ENCODE data around the gene STK26. TPM values are rescaled to one million over a fixed set of nuclear protein-coding genes. Genes with fewer than 3 reads are reported as not detected.
A peak's percentile ranks its signal among the peaks of the same experiment; 100 is the strongest.

The STK26 gene
- total RNA-seq, 4 donors from 2014 or later = 11.6 to 15.9 (median 13.6) TPM

DNA sequence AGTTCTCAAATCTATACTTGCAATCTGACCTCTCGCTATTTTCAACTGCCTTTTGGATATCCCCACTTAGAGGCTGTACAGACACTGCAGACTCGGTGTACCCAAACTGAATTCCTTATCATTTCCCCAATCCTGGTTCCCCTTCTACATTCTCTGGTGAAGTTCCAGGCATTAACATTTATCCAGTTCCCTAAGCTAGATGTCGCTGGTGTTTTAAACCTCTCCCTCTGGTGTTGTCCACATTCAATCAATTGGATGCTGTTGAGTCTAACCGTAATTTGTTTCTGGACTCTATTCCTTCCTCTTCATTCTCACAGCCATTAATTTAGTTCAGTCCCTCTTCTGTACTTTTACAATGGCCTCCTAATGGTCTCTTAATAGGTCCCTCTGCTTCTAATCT lies 7.2 kb upstream of the STK26 start:
- no peak for DNase-seq (ENCODE audit: extremely low spot score)
- Histone ChIP-seq H3K36me3 (no peaks in the 10 kb centered on the region), H3K4me1 (no peaks in the 10 kb centered on the region), H3K27ac (replicated peaks in 1 of 4) (no peak overlapping the region), H3K27me3 (no peaks in the 10 kb centered on the region), H3K9me3 (no peaks in the 10 kb centered on the region), H3K4me3 (no peak overlapping the region)
- intact Hi-C loops (cut with DNase I) = no loop called here
- WGBS = 73% methylated on average over 4 of the region's 4 CpGs
- no peak for TF ChIP-seq POLR2A (IDR thresholded peaks at IDR 0.05; ENCODE audit: low read depth)

GRCh38 chrX:132016628-132017430 lies 6.3 kb upstream of the STK26 start:
- DNase-seq (ENCODE audit: extremely low spot score) = no peak
- no peaks in the 10 kb centered on the region for H3K9me3 ChIP-seq
- no peak overlapping the region for H3K27ac ChIP-seq (replicated peaks in 1 of 4)
- 54% methylated on average over 2 of the region's 2 CpGs for WGBS
- no peaks in the 10 kb centered on the region for H3K27me3 ChIP-seq
- TF ChIP-seq POLR2A (IDR thresholded peaks at IDR 0.05; ENCODE audit: low read depth) (no peak), EP300 (IDR thresholded peaks at IDR 0.05) (no peak), POLR2AphosphoS5 (IDR thresholded peaks at IDR 0.05) (no peak), CTCF (IDR thresholded peaks at IDR 0.05) (no peak)
- no peaks in the 10 kb centered on the region for H3K36me3 ChIP-seq
- intact Hi-C loops (cut with DNase I) = no loop called here
- no peaks in the 10 kb centered on the region for H3K4me1 ChIP-seq
- H3K4me3 ChIP-seq = no peak overlapping the region

GRCh38 chrX:132017431-132018185 lies 5.5 kb upstream of the STK26 start:
- Histone ChIP-seq H3K27ac (replicated peaks in 1 of 4) (no peak overlapping the region), H3K4me1 (peaks cover 0 to 4% (median 3%) of the 10 kb centered on the region in 4 donors), H3K27me3 (no peaks in the 10 kb centered on the region), H3K4me3 (no peak overlapping the region), H3K9me3 (no peaks in the 10 kb centered on the region), H3K36me3 (no peaks in the 10 kb centered on the region)
- no peak for DNase-seq (ENCODE audit: extremely low spot score)
- intact Hi-C loops (cut with DNase I) = no loop called here
- TF ChIP-seq POLR2AphosphoS5 (IDR thresholded peaks at IDR 0.05) (no peak), EP300 (IDR thresholded peaks at IDR 0.05) (no peak), CTCF (IDR thresholded peaks at IDR 0.05) (no peak), POLR2A (IDR thresholded peaks at IDR 0.05; ENCODE audit: low read depth) (no peak)
- WGBS = 79% methylated on average over 1 of the region's 1 CpG

DNA sequence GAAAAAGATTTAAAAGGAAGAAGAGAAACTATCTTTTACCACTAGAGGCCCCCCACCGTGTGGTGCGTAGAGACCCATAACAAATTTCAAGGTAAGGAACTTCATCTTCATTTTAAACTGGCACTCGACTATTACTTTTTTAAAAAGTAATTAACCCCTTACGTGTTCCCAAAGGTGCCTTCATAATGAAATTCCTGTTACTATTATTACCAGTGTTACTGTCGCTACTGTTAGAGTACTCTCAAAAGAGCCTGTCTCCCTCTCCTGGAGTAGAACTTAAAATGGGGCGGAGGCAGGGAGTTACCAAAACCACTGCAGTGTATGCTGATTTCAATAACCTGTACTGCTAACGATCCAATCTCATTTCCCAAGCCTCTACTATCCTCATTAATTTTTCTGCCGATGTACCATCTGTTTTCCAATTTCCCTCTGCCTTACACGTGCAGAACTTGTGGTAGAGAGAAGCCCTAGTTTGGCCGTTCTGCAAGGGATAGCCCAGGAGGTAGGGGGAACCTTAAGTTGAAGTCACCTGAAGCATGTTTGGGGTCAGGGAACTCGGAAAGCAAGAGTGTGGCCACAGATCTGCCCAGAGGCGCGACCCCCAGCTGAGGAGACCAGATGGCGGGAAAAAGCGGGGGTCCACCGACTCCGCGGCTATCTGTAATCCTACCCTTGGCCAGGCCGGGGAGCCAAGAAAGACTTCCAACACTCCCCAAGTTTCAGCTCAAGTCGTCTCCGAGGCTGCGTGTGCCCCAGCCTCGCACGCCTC lies 720 bp upstream of the STK26 start:
- H3K27ac ChIP-seq (replicated peaks in 1 of 4) = peak overlapping the region in 2 of 4 donors; percentile 71 to 74
- H3K27me3 ChIP-seq = no peaks in the 10 kb centered on the region
- H3K36me3 ChIP-seq = no peaks in the 10 kb centered on the region
- WGBS = 31% methylated on average over 22 of the region's 24 CpGs
- H3K9me3 ChIP-seq = no peaks in the 10 kb centered on the region
- H3K4me1 ChIP-seq = peaks cover 7 to 17% (median 12%) of the 10 kb centered on the region in 4 donors
- TF ChIP-seq POLR2A (IDR thresholded peaks at IDR 0.05; ENCODE audit: low read depth) = no peak
- no peak for TF ChIP-seq EP300 (IDR thresholded peaks at IDR 0.05)
- H3K4me3 ChIP-seq = peak overlapping the region; percentile 64 to 73 (median 65)
- intact Hi-C loops (cut with DNase I) = no loop called here
- no peak for DNase-seq (ENCODE audit: extremely low spot score)

DNA sequence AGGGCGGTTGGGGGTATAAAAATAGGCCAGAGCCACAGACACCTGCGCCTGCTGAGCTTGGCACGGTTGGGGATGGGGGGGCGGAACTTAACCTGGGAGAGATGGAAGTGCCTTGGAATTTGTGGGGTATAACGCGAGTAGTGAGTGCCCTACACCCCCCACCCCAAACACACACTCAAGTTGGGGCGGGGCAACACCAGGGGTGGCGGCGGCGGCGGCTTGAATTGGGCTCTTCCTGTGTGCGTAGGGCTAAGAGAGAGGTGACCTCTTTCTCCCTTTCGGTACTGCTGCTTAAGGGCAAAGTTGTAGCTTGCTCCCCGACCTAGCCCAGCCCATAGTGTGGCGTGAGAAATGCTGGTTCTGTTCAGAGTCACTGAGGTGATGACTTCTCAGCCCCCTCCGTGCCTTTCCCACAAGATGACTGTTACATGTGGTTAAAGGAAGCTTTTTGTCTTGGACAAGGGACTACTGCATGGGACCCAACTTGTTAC lies 839 bp downstream of the STK26 start:
- H3K9me3 ChIP-seq = no peaks in the 10 kb centered on the region
- DNase-seq (ENCODE audit: extremely low spot score) = no peak
- TF ChIP-seq EP300 (IDR thresholded peaks at IDR 0.05) (no peak), POLR2AphosphoS5 (IDR thresholded peaks at IDR 0.05) (no peak), POLR2A (IDR thresholded peaks at IDR 0.05; ENCODE audit: low read depth) (no peak), CTCF (IDR thresholded peaks at IDR 0.05) (no peak)
- H3K27me3 ChIP-seq = no peaks in the 10 kb centered on the region
- peak overlapping the region in 2 of 4 donors; percentile 48 to 74 for H3K27ac ChIP-seq (replicated peaks in 1 of 4)
- no peaks in the 10 kb centered on the region for H3K36me3 ChIP-seq
- 25% methylated on average over 12 of the region's 16 CpGs for WGBS
- peak overlapping the region; percentile 64 to 73 (median 65) for H3K4me3 ChIP-seq
- H3K4me1 ChIP-seq = peaks cover 7 to 17% (median 12%) of the 10 kb centered on the region in 4 donors
- intact Hi-C loops (cut with DNase I) = no loop called here

Data from esophagus muscularis mucosa (tissue), 4 donors.